Measurements from ENCODE around the gene GDF11.

DNA sequence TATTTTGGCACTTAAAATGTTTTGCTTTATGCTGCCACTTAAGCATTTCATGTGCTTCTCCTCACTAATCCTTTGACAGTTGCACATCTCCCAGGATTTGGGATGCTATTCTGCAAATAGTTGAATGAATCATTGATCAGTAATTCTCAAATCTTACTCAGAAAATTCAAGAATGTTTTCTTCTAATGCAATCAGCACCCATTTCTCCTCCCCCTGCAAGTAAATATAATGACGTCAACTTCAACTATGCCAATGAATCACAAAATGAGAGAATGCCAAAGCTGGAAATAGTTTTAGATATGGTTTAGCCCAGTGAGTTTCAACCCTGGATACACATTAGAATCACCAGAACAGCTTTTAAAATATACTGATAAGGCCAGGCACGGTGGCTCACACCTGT, 29.2 kb upstream of the GDF11 start:
- TF ChIP-seq, protein P1, sequence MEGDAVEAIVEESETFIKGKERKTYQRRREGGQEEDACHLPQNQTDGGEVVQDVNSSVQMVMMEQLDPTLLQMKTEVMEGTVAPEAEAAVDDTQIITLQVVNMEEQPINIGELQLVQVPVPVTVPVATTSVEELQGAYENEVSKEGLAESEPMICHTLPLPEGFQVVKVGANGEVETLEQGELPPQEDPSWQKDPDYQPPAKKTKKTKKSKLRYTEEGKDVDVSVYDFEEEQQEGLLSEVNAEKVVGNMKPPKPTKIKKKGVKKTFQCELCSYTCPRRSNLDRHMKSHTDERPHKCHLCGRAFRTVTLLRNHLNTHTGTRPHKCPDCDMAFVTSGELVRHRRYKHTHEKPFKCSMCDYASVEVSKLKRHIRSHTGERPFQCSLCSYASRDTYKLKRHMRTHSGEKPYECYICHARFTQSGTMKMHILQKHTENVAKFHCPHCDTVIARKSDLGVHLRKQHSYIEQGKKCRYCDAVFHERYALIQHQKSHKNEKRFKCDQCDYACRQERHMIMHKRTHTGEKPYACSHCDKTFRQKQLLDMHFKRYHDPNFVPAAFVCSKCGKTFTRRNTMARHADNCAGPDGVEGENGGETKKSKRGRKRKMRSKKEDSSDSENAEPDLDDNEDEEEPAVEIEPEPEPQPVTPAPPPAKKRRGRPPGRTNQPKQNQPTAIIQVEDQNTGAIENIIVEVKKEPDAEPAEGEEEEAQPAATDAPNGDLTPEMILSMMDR (IDR thresholded peaks at IDR 0.05): no peak
- no peak for TF ChIP-seq POLR2AphosphoS5 (IDR thresholded peaks at IDR 0.05)
- no peak for TF ChIP-seq POLR2A (IDR thresholded peaks at IDR 0.05)
